ENCODE results near the gene DUSP1. TPM values are rescaled to one million over a fixed set of nuclear protein-coding genes. Genes with fewer than 3 reads are reported as not detected.

DUSP1 gene
- total RNA-seq, 1 experiment from 2014 or later = 38.1 TPM

DNA sequence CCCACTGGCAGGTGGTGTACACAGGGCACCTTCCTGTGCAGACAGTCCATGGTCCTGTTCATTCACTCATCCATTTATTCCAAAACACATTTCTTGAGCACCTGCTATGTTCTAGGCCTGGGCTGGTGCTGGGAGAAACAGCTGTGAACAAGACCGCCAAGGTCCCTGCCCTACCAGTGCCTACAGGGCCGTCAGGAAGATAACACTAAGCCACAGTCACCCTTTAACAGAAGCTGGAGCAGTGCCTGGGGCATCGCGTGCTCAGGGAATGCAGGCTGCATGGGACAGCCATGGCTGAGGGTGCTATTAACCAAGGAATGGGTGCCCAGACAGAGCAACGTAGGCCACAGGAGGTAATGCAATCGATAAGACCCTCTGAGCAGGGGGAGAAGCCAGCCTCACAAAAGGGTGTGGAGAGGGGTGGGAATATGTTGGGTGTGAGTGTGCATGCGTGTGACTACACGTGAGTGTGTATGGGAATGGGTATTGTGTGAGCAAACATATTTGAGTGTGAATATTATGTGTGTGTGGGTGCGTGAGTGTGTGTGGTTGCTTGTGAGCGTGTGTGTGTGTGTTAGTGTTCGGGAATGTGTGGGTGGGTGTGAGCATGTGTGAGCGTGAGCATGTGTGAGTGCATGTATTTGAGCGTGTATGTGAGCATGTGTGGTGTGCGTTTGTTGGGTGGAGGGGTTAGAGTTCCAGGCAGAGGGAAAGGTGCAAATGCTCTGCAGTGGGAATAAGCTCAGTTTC lies 19.1 kb downstream of the DUSP1 start:
- Mint-ChIP-seq H3K4me1 (ENCODE audit: low read depth, unreplicated experiment) (no peaks in the 10 kb centered on the region), H3K4me3 (ENCODE audit: low read depth, unreplicated experiment) (no peak overlapping the region), H3K27me3 (ENCODE audit: unreplicated experiment) (peaks cover 8% of the 10 kb centered on the region), H3K36me3 (ENCODE audit: insufficient read depth, unreplicated experiment) (no peaks in the 10 kb centered on the region), H3K9me3 (ENCODE audit: low read depth, unreplicated experiment) (peaks cover 3% of the 10 kb centered on the region), H3K27ac (ENCODE audit: unreplicated experiment) (no peak overlapping the region)
- TF ChIP-seq, protein P1, sequence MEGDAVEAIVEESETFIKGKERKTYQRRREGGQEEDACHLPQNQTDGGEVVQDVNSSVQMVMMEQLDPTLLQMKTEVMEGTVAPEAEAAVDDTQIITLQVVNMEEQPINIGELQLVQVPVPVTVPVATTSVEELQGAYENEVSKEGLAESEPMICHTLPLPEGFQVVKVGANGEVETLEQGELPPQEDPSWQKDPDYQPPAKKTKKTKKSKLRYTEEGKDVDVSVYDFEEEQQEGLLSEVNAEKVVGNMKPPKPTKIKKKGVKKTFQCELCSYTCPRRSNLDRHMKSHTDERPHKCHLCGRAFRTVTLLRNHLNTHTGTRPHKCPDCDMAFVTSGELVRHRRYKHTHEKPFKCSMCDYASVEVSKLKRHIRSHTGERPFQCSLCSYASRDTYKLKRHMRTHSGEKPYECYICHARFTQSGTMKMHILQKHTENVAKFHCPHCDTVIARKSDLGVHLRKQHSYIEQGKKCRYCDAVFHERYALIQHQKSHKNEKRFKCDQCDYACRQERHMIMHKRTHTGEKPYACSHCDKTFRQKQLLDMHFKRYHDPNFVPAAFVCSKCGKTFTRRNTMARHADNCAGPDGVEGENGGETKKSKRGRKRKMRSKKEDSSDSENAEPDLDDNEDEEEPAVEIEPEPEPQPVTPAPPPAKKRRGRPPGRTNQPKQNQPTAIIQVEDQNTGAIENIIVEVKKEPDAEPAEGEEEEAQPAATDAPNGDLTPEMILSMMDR (IDR thresholded peaks at IDR 0.05; ENCODE audit: unreplicated experiment) = no peak
- intact Hi-C loops (cut with micrococcal nuclease; ENCODE audit: unreplicated experiment) = no loop called here
- CTCF ChIA-PET = interaction anchor here (1.2 to 1.7 kb wide), 3 partner anchors 19 to 152 kb away, joined by 4 to 6 read pairs (median 4); no protein-coding TSS in a partner anchor
- DNase-seq = no peak
- BruUV-seq (replicated peaks) = no TSS peak

DNA sequence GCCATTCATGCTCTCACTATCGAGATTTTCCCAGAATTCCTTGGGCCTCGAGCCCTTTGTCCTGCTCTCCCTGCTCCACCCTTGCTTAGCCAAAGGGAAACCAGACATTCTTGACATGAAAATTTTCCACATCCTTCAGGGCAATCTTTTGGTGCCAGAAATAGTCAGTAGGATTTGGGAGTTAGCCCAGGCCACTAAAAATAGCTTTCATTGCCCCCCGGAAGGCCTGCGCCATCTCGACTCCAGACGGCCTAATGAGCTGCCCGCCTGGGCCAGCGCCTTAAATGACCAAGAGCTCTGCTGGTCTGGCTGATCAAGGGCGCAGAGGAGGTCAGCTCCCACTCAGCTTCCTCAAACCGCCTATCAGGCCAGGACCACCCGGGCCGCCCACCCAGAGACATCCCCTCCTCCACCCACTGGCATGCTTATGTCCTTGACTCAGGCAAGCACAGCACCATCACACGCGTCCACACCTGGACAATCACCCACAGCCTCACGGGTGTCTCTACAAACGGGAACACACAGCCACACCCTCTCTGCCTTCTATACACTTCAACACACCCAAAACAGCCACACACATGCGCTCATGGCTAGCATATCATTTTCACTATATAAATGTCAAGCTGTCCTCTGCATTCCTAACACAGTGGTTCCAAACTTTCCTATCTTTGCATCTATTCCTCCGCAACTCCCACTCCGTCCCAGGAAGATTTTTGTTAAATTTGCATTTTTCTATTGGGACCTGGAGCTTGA lies 20.9 kb downstream of the DUSP1 start:
- Mint-ChIP-seq H3K9me3 (ENCODE audit: low read depth, unreplicated experiment) (peaks cover 3% of the 10 kb centered on the region), H3K4me3 (ENCODE audit: low read depth, unreplicated experiment) (no peak overlapping the region), H3K36me3 (ENCODE audit: insufficient read depth, unreplicated experiment) (no peaks in the 10 kb centered on the region), H3K4me1 (ENCODE audit: low read depth, unreplicated experiment) (peaks cover 9% of the 10 kb centered on the region), H3K27ac (ENCODE audit: unreplicated experiment) (no peak overlapping the region), H3K27me3 (ENCODE audit: unreplicated experiment) (peaks cover 8% of the 10 kb centered on the region)
- CTCF ChIA-PET = interaction anchor here (1.0 kb wide), 1 partner anchor 8 kb away, joined by 3 read pairs; no protein-coding TSS in a partner anchor
- TF ChIP-seq, protein P1 (IDR thresholded peaks at IDR 0.05; ENCODE audit: unreplicated experiment) = no peak
- intact Hi-C loops (cut with micrococcal nuclease; ENCODE audit: unreplicated experiment) = no loop called here
- DNase-seq = no peak
- no TSS peak for BruUV-seq (replicated peaks)

DNA sequence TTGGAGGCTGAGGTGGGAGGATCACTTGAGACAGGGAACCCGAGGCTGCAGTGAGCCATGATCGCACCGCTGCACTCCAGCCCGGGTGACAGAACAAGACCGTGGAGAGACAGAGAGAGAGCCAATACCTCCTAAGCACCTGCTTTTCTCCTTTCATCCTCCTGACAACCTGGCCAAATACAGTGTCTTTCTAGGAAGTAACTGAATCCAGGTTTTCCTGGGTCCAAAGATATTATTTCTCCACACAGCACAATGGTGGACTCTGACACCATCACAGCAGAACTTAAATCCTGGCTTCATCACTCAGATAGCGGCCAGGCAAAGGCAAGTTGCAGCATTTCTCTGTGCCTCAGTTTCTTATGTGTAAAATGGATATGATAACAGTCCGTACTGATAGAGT lies 21.9 kb downstream of the DUSP1 start:
- TF ChIP-seq, protein P1 (IDR thresholded peaks at IDR 0.05; ENCODE audit: unreplicated experiment) = no peak
- BruUV-seq (replicated peaks) = no TSS peak
- CTCF ChIA-PET = interaction anchor here (1.0 kb wide), 1 partner anchor 9 kb away, joined by 3 read pairs; no protein-coding TSS in a partner anchor
- H3K36me3 Mint-ChIP-seq (ENCODE audit: insufficient read depth, unreplicated experiment) = no peaks in the 10 kb centered on the region
- peaks cover 3% of the 10 kb centered on the region for H3K9me3 Mint-ChIP-seq (ENCODE audit: low read depth, unreplicated experiment)
- H3K4me1 Mint-ChIP-seq (ENCODE audit: low read depth, unreplicated experiment) = peaks cover 19% of the 10 kb centered on the region
- intact Hi-C loops (cut with micrococcal nuclease; ENCODE audit: unreplicated experiment) = no loop called here
- H3K4me3 Mint-ChIP-seq (ENCODE audit: low read depth, unreplicated experiment) = no peak overlapping the region
- no peak overlapping the region for H3K27ac Mint-ChIP-seq (ENCODE audit: unreplicated experiment)
- H3K27me3 Mint-ChIP-seq (ENCODE audit: unreplicated experiment) = peaks cover 8% of the 10 kb centered on the region
- DNase-seq = no peak

DNA sequence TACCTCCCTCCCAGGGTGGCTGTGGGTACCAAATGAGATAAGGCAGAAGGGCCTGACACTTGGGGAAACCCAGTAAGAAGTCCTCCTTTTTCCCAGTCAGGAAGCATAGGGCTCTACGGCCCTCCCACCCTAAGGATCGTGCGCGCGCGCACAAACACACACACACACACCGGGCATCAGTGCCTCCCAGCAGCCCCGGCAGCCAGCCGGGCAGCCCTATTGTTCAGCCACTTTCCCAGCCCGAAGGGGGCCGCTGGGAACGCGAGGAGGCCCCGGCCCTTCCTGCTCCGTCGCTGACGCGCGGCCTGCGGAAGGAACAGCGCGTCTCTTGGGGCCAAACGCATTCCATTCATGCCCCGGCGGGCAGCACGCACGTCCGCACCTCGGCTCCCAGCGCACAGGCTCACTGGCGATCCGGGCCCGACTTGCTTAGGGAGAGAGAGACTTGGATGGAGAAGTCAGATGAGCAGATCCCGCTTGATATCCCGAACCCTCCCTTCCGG lies 22.6 kb downstream of the DUSP1 start:
- Mint-ChIP-seq H3K4me3 (ENCODE audit: low read depth, unreplicated experiment) (no peak overlapping the region), H3K36me3 (ENCODE audit: insufficient read depth, unreplicated experiment) (no peaks in the 10 kb centered on the region), H3K27me3 (ENCODE audit: unreplicated experiment) (peaks cover 8% of the 10 kb centered on the region), H3K27ac (ENCODE audit: unreplicated experiment) (no peak overlapping the region), H3K9me3 (ENCODE audit: low read depth, unreplicated experiment) (peaks cover 3% of the 10 kb centered on the region), H3K4me1 (ENCODE audit: low read depth, unreplicated experiment) (peaks cover 26% of the 10 kb centered on the region)
- TF ChIP-seq, protein P1 (IDR thresholded peaks at IDR 0.05; ENCODE audit: unreplicated experiment) = no peak
- CTCF ChIA-PET = no interaction called here
- no peak for DNase-seq
- no TSS peak for BruUV-seq (replicated peaks)
- intact Hi-C loops (cut with micrococcal nuclease; ENCODE audit: unreplicated experiment) = no loop called here

Measured in Calu3 (cell line).